LNCaP clone FGC (cell line): ENCODE data around the gene CETN1.
A peak's percentile ranks its signal among the peaks of the same experiment; 100 is the strongest.

Experiments
- DNase-seq: peaks from one replicate; pipeline ENCODE4 v3.0.0-alpha.2; 2011; ENCODE audit warnings: low read depth
- H3K4me3 ChIP-seq: 2 replicates; pipeline ENCODE4 v1.5.1; 2011; ENCODE audit warnings: mild to moderate bottlenecking, low read depth, low read length, control low read depth
- TF ChIP-seq, protein P1 (sequence below): IDR thresholded peaks from 2 replicates; pipeline ENCODE4 v1.5.1; 2012; ENCODE audit warnings: mild to moderate bottlenecking; ENCODE audit not compliant: control insufficient read depth, insufficient read depth; ENCODE audit errors: extremely low read depth

CETN1 gene

DNA sequence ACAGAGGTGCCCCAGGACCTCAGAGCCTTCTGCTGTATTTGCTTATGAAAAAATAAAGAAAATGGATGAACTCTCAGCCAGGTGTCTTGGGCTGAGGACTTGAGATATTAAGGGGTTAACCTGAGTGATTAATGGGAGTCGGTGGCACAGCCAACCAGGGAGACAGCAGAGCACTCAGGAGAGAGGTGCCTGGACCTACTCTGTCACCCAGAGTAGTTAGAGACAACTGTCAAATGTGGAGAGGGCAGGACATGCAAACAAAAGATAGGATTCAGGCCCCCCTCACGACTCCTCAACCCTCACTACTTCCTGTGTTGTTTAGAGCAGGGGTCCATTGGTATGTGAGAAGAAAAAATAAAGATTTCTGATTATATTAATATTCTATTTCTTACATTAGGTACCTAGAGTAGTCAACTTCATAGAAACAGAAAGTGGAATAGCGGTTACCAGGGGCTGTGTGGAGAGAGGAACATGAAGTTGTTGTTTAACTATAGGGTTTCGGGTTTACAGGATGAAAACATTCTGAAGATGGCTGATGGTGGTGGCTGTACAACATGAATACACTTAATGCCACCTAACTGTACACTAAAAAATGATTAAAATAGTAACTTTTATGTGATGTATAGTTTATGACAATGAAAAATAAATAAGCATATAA, 28.6 kb upstream of the CETN1 start:
- DNase-seq = no peak
- H3K4me3 ChIP-seq = no peak overlapping the region
- TF ChIP-seq, protein P1, sequence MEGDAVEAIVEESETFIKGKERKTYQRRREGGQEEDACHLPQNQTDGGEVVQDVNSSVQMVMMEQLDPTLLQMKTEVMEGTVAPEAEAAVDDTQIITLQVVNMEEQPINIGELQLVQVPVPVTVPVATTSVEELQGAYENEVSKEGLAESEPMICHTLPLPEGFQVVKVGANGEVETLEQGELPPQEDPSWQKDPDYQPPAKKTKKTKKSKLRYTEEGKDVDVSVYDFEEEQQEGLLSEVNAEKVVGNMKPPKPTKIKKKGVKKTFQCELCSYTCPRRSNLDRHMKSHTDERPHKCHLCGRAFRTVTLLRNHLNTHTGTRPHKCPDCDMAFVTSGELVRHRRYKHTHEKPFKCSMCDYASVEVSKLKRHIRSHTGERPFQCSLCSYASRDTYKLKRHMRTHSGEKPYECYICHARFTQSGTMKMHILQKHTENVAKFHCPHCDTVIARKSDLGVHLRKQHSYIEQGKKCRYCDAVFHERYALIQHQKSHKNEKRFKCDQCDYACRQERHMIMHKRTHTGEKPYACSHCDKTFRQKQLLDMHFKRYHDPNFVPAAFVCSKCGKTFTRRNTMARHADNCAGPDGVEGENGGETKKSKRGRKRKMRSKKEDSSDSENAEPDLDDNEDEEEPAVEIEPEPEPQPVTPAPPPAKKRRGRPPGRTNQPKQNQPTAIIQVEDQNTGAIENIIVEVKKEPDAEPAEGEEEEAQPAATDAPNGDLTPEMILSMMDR = no peak

DNA sequence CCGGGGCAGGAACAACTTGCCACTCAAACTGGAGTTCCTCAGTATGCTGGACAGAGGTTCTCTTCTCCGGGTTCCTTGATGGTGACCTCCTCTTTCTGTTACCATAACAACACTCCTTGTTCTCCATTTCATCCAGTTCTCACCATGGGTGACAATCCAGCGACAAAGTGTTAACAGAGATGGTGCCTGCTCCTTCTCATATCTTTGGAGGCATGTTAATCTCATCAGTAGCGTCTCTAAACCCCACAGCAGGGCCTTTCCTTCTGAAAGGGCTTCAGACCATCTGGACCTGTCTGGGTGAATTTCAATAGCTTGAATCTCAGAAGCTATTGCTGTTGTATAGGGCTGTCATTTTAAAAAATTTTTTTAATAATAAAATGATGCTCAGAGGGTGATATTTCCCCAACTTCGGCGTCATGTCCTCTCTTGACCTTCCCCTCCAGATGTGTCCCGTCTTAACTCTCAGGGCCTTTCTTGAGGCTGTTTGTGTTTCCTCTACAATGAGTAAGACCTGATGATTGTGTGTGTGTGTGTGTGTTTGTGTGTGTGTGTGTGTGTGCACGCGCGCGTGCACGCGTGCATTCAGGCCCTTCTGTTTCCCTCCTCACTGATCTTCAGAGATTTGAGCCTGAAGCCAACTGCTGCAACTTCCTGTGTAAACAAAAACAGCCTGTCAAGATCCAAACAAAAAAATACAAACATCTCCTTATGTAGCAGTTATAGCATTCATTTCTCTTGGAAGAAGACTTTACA, 24.3 kb upstream of the CETN1 start:
- H3K4me3 ChIP-seq = no peak overlapping the region
- DNase-seq = no peak
- TF ChIP-seq, protein P1 = no peak

DNA sequence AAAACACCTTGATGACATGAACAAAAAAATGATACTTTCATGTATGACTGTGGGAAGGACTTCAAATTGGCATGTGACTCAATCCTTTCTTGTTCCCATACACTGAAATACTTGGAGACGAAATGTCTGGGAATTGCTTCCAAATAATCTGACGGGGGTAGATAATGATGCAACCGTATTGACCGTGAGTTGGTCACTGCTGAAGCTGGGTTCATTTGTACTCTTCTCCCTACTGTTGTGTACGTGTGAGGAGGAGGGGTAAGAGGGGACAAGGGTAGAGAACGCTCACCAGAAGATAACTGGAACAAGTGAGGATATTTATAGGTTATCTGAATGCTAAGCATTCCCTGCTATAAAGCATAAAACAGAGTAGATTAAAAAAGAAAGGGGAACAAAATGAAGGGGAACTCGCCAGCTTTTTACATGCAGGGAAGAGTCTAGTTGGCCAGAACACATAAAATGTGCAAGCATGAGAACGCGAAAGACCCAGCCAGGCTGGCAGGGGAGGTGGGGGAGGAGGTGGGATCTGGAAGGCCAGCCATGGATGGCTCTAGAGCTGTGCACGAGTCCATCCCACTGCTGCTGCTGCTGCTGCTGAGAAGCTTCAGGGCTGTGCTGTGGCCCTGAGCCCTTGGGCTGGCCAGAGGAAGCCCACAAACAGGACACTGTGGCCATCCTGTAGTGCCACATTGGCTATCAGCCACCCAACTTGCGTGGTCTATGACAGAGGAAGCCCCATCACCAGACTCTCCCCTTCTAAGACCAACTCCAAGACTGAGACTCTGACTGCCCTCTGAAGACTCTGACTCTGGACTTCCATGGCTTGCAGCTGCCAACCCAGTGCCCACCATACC, 15.2 kb upstream of the CETN1 start:
- no peak overlapping the region for H3K4me3 ChIP-seq
- DNase-seq = no peak
- TF ChIP-seq, protein P1 = no peak

DNA sequence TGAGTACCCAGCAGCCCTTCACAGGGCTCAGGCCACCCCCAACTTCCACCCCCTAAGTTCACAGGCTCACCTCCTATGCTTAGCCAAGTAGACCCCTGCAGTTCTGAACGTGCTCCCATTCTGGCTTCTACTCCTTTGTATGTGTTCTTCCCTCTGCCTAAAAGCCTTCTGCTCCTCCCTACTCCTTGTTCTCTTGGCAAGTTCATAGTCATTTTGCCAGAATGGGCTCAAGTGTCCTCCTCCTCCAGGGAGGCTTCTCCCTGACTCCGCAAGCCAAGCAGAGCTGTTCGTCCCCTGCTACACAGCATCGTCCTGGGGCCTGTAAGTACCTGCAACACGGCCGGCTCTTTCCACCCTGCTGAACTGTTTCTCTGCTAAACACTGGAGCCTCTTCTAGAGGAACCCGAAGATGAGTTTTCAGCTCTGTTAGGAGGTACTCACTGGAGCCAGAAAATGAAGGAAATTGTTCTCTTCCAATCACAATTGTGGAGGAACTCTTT, 14.6 kb upstream of the CETN1 start:
- H3K4me3 ChIP-seq = no peak overlapping the region
- TF ChIP-seq, protein P1 = no peak
- no peak for DNase-seq

DNA sequence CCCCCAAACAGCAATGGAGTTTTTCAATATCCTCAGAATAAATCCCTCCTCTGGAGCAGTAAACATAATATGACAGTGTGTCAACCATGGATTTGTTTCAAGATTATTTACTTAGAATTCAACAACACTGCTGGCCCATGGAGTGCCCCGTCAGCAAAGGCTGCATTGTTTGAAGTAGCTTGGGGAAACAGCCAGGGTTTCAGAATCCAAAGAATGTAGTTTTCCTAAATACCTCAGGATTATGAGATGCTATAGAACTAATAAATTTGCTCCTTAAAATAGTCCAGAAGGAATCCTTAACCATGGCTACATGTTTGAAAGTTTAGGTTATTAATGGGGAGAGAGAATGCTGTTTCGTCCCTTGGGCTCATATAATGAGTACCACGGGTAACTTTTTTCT, 13.1 kb upstream of the CETN1 start:
- H3K4me3 ChIP-seq = no peak overlapping the region
- peak; percentile 39 for DNase-seq
- TF ChIP-seq, protein P1 = no peak

DNA sequence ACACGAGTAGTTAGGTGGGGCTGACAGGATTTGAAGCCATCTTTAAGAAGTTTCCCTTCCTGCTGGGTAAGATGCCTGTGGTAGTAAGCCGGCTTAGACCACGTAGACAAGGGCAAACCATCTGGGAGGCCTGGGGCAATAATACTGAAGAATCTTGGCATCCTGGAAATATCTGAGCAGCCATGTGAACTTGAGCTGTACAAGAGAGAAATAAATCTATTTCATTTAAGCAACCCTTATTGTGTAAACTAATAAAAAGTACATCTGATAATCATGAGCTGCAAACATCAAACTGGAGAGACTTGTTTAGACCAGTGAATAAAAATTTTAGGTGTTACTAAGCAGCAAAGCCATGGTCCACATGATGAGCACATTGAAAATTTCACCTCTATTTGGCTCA, 11.4 kb upstream of the CETN1 start:
- TF ChIP-seq, protein P1 = no peak
- no peak overlapping the region for H3K4me3 ChIP-seq
- peak; percentile 89 for DNase-seq
